Panc1 (cell line): ENCODE data around the gene TBXT.

Experiments
- CTCF ChIP-seq: fragments of 450-650 bp; IDR thresholded peaks from 2 replicates; pipeline ENCODE4 v1.5.1; 2017; ENCODE audit warnings: mild to moderate bottlenecking
- REST ChIP-seq, 2 experiments: IDR thresholded peaks; 2 replicates each; pipeline ENCODE4 v1.6.1; 2011 to 2012; ENCODE audit warnings: low read depth in 2 of 2, control low read depth in 1 of 2, low read length in 1 of 2, mild to moderate bottlenecking in 1 of 2, moderate library complexity in 1 of 2; ENCODE audit not compliant: insufficient read depth in 1 of 2

- no peak for TF ChIP-seq CTCF
- no peak for TF ChIP-seq REST (IDR thresholded peaks at IDR 0.05; ENCODE audit: insufficient read depth in 1 of 2, low read depth in 2 of 2, low read length in 1 of 2)
Measured at GRCh38 chr6:166143011-166143410, 24.6 kb downstream of the TBXT start.
